GM19397 (cell line): ENCODE data around the gene TTN.
A peak's percentile ranks its signal among the peaks of the same experiment; 100 is the strongest.

ENCODE experiments used
- ATAC-seq: cut with Tn5 transposase; IDR thresholded peaks from one replicate; pipeline ENCODE4 v1.9.1; 2021; ENCODE audit warnings: mild to moderate bottlenecking, moderate library complexity; ENCODE audit not compliant: unreplicated experiment

The TTN gene

DNA sequence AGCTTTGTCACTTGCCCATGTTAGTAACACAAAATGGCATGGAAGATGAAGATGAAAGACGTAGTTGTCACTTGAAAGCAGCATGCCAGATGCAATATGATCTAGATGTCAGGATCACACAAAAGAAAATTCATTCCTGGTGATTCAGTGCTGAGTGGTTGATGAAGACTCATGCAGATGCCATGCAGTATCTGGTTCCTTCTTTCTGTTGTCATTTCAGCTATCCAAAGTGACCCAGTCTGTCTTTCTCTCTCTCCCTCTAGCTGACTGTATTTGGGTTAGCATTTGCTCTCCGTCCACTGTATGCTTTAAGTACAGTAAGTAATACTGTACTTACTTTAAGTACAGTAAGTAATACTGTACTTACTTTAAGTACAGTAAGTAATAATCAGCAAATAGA, 50.4 kb downstream of the TTN start:
- ATAC-seq = no peak

DNA sequence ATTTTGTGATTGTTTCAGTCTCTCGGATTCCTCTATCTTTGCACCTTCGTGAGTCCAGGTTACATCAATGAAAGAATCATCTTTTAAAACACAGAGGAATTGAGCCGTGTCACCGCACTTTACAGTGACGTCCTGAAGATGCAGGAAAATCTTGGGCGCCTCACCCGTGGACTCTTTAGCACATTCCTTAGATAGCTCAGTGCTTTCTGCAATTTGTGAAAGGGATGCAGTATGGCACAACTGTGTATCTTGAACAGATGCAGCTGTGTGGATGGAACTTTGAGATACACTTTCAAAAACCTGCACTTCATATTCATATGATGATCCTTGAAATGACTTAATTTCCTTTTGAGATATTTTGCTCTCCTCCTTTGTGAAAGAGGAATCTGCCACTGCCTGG, 50.9 kb downstream of the TTN start:
- no peak for ATAC-seq

DNA sequence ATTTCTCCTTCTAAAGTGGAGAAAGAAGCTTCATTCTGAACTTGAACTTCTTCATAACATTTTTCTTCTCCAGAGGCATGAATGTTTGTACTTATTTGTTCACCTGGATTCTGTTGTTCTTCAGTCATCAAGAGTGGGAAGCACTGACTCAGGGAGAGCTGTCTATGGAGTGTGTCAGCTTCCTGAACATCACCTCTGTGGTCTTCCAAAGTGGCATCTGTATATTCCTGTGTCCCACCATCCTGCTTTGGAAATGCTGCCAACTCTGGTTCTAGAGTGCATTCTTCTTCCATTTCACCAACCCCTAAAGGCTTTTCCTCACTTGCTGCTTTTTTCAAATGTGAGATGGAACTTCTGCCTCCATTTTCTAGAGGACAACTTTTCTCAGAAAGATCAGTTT, 59.5 kb downstream of the TTN start:
- ATAC-seq = no peak

DNA sequence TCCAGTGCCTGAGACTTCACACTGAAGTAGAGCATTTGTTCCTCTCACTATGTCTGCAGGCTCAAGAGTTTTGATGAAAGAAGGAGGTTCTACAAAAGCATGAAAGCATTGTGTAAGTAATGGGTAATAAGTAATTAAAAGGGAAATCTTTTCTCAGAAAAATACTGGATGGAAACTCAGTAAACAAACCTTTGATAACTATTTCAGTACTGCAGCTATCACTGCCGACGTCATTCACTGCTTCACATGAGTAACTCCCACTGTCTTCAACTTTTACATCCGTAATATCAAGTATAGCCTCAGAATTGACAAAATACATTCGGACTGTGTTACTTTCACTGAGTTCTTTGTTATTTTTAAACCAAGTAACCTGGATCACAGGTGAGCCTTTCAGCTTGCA, 72.7 kb downstream of the TTN start:
- ATAC-seq = no peak

GRCh38 chr2:178733975-178734374, 73.2 kb downstream of the TTN start:
- ATAC-seq = no peak

DNA sequence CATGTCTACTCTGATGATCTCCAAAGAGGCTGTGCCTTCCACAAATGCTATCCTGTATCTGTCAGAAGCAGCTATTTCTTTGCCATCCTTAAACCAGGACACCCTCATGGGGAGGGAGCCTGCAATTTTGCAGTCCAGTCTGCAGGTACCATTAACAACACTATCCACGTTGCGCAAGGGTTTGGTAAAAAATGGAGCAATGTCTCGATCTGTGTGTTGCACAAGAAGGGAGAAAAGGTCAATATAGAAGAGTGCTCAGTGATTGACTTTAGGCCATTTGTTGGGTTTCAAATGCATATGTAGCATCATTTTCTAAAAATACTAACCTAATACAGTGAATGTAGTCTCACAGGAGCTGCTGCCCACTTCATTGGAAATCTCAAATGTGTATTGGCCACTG, 74.3 kb downstream of the TTN start:
- no peak for ATAC-seq

- ATAC-seq = no peak
Observed at GRCh38 chr2:178731300-178731699, 75.9 kb downstream of the TTN start.

DNA sequence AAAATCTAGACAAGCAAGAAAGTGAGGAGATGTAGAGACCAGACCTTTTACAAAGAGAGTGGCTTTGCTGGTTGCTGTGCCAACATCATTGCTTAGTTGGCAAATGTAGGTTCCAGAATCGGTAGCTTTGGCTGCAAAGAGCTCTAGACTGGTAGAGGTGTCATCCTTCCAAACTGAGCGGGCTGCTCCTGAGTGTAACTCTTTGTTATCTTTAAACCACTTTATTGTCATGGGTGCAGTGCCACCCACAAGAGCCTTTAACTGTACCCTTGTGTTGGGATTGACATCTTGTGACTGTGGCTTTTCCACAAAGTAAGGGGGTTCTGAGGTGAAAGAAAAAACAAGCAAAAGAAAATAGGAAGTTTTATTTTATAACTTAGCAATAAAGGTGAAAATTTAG, 77.2 kb downstream of the TTN start:
- ATAC-seq = no peak

DNA sequence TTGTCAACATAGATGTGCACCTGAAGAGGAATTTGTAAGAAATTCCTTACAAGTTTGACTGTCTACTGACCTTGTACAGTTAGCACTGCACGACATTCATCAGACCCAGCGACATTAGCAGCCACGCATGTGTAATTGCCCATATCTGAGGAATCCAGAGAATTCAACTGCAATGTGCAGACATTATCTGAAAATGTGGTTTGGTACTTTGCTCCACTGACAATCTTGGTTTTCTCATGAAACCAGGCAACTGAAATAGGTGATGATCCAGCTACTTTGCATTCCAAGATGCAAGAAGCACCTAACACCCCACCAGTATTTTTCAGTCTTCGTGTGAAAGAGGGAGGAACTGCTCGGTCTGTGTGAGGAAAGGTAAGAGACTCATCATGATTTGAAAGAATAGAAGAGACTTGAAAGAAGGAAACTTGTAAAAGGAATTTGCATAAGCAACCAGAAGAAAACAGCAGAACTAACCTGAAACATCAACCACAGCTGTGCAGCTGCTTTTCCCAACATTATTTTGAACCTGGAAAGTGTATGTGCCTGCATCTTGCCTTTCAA, 83.4 kb downstream of the TTN start:
- ATAC-seq = peak; percentile 55

GRCh38 chr2:178722296-178722695, 84.9 kb downstream of the TTN start:
- no peak for ATAC-seq

DNA sequence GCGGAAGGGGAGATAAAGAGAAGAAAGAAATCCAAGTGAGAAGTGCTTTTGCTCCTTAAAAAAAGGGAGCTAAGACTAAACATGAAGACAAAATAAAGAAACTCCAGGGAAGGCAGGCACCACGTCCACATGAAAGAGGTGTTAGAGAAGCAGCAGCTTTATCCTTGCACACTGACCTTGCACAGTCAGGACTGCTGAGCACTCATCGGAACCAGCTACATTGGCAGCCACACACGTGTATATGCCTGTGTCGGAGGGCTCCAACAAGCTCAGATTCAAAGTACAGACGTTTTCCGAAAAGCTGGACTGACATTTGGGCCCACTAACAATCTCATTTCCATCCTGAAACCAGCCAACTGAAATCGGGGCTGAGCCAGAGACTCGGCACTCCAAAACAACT, 88.2 kb downstream of the TTN start:
- ATAC-seq = no peak

DNA sequence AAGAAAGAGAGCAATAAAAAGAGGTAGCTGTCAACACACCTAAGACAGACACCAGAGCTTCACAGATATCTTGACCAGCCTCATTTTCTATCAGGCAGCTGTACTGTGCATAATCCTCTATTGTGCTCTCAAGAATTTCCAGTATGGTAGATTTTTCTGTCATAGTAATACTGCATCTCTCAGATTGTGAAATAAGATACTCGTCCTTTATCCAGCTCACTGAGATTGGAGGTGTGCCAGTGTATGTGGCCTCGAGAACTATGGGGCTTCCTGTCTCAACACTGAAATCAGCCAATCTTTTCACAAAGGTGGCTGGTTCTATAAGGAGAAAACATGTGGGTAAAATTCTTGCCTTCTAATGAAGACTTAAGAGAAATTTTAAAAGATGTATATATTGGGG, 88.9 kb downstream of the TTN start:
- ATAC-seq = no peak

DNA sequence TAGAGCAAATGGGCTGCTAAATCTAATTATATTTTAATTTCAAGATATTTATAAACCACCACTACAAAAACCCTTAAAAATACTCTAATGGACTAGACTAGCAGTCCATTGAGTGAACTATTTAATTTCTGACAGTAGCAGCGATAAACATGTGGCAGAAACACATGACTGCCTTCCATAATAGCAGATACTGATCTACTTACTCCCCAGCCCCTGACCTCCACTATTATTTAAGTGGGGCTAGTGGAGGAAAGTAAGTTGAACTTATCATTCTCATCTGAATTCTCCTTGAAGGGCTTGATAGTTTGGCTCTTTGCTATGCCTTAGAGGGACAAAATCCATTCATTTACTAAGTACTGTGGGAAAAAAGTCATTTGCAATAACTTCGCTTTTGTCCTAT, 90.8 kb downstream of the TTN start:
- no peak for ATAC-seq

GRCh38 chr2:178715366-178715765, 91.9 kb downstream of the TTN start:
- ATAC-seq = no peak

DNA sequence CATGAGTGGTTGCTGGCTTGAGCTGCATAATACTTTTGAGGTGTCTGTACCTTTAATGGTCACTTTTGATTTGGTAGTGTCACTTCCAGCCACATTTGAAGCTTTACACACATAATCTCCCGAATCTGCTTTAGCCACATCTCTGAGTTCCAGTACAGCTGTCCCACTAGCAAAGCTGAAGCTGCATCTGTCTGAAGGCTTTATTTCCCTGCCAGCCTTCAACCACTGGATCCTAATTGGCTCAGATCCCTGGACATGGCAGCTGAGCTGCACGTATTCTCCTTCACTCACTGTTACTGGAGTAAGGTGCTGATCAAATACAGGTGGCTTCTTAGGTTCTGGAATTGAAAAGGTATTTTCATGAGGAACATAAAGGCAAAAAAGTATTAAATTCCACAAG, 99.7 kb downstream of the TTN start:
- no peak for ATAC-seq

GRCh38 chr2:178704876-178705275, 102.3 kb downstream of the TTN start:
- no peak for ATAC-seq

DNA sequence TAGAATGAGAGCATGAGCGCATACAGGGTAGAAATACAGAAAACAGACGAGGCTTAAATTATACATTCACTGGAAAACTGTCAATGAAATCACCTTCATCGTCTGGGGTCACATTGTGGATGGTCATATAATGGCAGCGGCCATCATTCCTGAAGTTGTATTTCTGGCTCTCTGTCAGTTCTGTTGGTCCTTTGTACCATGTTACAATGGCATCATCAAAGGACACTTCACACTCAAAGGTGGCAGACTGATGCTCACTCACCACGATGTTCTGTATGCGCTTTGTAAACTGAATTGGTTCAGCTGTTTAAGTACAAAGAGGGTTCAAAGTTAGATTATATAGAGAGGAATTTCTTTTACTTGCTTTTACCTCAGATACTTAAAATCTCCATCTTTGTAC, 104.9 kb downstream of the TTN start:
- no peak for ATAC-seq

- no peak for ATAC-seq
Observed at GRCh38 chr2:178700922-178701342, 106.3 kb downstream of the TTN start.

DNA sequence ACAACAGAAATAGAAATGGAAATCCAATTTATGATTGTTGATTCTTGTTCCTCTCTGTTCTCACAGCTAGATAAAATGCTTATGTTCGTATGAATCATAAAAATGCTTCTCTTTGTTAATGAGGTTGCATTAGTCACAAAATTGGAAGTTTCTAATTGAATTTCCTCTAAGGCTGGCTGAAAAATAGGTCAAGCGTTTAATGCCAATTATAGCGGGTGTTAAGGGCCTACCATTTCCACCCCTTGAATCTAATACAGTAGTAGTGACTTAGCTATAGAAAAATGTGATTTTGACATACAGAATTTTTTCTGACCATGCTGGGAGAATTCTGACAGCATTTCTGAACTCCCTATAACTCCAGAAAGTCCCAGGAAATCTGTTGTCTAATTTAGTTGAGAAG, 107.1 kb downstream of the TTN start:
- no peak for ATAC-seq

- no peak for ATAC-seq
Observed at GRCh38 chr2:178692845-178693244, 114.4 kb downstream of the TTN start.

GRCh38 chr2:178689808-178690207, 117.4 kb downstream of the TTN start:
- no peak for ATAC-seq

DNA sequence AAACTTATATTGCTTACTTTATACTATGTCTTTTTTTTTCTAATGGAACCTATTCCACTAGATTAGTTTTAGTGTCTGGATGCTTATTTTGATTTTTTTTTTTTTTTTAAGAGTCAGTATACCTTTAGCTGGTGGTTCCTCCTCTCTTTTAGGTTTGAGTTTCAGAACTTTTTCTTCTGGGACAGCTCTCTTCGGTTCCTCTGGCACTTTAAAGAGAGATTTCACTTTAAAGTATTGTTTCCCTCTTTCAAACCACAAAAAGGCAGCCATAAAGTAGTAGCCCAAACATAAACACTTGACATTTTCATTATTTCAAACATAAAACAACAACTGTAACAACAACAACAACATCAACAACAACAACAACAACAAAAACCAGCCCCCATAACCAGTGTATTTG, 123.3 kb downstream of the TTN start:
- ATAC-seq = no peak

DNA sequence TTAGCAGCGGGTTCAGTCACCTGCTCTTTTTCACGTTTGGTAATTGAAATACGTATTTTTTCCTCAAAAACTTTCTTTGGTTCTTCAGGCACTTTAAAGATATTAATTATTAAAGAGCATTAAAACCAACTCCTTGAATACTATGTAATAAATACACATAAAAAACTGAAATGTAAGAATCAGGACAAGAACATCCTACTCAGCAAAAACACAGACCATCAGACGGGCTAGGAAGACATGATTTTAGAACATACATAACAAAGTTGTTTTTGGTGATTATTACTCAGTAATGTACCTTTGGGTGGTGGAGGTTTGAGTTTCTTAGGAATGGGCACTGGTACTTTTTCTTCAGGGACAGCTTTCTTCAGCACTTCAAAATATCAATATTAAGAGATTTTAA, 126.1 kb downstream of the TTN start:
- ATAC-seq = no peak

DNA sequence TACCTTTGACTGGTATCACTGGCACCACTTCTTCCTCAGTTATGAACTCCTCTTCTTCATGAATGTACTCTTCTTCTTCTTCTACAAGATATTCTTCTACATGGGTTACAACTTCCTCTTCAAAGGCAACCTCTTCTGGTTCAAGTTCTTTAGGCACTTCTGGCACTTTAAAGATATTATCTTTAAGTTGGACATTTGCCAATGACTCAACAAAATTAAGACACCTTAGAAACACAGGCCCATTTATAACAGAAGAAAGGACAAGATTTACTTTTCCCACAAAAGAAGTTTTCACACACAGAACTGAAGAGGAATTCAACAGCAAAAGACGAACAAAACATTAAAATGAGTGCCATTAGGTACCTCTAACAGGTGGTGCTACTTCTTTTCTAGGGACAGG, 127.3 kb downstream of the TTN start:
- ATAC-seq = no peak
